ENCODE results near the gene SAMD1.

The SAMD1 gene

DNA sequence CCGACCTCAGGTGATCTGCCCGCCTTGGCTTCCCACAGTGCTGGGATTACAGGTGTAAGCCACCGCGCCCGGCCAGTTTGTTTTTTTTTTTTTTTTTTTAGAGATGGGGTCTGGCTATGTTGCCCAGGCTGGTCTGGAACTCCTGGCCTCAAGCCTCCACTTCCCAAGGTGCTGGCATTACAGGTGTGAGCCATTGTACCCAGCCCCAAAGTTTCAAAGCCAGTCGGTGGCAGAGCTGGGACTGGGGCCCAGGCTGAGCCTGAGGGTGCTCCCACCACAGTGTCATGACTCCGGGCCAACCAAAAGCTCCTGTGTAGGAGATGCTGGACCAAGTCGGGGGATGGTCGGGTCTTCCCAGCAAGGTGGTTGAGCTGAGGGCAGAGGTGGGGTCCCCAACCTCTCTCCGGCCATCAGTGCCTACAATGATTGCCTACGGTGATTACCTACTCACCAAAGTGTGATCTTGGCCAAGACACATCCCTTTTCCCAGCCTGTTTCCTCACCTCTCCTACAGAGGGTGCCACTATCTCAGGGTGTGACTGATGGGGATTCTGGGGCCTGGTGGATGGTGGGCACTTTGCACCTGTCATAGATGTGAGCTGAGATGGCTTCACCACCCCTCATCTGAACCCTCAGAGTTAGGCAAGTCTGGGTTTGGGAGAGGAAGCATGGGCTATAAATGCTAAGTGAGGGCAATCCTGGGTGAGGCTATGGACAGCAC is 5.9 kb upstream of the SAMD1 start:
- H3K4me3 ChIP-seq (ENCODE audit: low read depth, low read length): no peak overlapping the region
- TF ChIP-seq, protein P1, sequence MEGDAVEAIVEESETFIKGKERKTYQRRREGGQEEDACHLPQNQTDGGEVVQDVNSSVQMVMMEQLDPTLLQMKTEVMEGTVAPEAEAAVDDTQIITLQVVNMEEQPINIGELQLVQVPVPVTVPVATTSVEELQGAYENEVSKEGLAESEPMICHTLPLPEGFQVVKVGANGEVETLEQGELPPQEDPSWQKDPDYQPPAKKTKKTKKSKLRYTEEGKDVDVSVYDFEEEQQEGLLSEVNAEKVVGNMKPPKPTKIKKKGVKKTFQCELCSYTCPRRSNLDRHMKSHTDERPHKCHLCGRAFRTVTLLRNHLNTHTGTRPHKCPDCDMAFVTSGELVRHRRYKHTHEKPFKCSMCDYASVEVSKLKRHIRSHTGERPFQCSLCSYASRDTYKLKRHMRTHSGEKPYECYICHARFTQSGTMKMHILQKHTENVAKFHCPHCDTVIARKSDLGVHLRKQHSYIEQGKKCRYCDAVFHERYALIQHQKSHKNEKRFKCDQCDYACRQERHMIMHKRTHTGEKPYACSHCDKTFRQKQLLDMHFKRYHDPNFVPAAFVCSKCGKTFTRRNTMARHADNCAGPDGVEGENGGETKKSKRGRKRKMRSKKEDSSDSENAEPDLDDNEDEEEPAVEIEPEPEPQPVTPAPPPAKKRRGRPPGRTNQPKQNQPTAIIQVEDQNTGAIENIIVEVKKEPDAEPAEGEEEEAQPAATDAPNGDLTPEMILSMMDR (IDR thresholded peaks at IDR 0.05; ENCODE audit: low read depth, low read length): peak; percentile 30; the same call in 1 of the 2 replicates
- H3K27me3 ChIP-seq: no peaks in the 10 kb centered on the region
- H3K4me1 ChIP-seq: no peaks in the 10 kb centered on the region
- peaks cover 22% of the 10 kb centered on the region for H3K36me3 ChIP-seq
- H3K9me3 ChIP-seq: peaks cover 6% of the 10 kb centered on the region
- no peak for DNase-seq

DNA sequence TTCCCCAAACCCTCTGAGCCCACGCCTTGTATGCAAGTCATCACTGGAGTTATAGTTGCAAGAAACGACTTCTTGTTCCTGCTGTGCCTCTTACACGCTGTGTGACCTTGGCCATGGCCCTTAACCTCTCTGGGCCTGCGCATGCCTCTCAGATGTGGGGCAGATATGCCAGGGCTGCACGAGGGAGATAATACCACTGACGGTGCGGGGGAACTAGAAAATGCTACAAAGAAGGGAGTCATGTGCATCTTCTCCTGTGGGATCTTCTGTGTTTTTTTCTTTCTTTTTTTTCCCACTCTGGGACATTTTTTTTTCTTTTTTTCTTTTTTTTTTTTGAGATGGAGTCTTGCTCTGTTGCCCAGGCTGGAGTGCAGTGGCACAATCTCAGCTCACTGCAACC is 4.3 kb upstream of the SAMD1 start:
- TF ChIP-seq, protein P1 (IDR thresholded peaks at IDR 0.05; ENCODE audit: low read depth, low read length): no peak
- H3K9me3 ChIP-seq: peaks cover 6% of the 10 kb centered on the region

DNA sequence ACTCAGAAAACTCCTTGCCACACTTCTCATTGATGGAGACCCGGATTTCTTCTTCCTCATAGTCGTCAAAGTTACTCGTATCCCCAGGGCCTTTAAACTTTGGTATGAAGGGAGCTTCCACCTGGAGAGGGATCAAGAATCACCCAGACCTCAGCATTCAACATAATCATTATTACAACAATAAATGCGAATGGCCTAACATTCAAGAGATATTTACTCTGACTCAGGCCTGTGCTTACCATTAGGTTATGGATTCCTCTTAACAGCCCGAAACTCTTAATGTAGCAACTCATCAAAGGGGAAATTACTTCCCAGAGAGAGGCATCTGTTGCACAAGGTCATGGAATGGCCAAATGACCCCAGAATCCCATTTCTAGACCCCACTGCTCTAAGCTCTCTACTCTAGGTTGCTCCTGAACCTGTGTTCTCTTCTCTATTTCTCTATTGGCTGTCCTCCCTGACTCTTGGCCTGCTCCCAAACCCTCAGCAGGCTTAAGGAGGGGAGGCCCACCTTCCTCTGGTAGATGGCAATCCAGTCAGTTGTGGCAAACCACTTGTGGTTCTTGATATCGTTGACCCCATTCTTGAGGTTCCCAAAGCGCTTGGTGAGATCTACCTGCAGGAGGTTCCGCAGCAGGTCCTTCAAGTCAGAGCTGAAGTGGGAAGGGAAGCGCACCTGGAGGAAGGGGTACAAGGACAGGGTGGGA is 2.7 kb upstream of the SAMD1 start:
- H3K4me3 ChIP-seq (ENCODE audit: low read depth, low read length): no peak overlapping the region
- H3K4me1 ChIP-seq: no peaks in the 10 kb centered on the region
- no peaks in the 10 kb centered on the region for H3K27me3 ChIP-seq
- peaks cover 19% of the 10 kb centered on the region for H3K36me3 ChIP-seq
- peaks cover 6% of the 10 kb centered on the region for H3K9me3 ChIP-seq
- no peak for DNase-seq
- TF ChIP-seq, protein P1 (IDR thresholded peaks at IDR 0.05; ENCODE audit: low read depth, low read length): no peak

More for the DNA sequence above, 4.3 kb upstream of the SAMD1 start:
- no peaks in the 10 kb centered on the region for H3K27me3 ChIP-seq
- no peak overlapping the region for H3K4me3 ChIP-seq (ENCODE audit: low read depth, low read length)
- H3K36me3 ChIP-seq: 0 out of 2 replicates have a peak, but pooled peaks cover 12% of the 10 kb centered on the region
- no peak for DNase-seq
- H3K4me1 ChIP-seq: no peaks in the 10 kb centered on the region

GRCh38 chr19:14091813-14092462 is 1.4 kb upstream of the SAMD1 start:
- Histone ChIP-seq H3K27me3 (no peaks in the 10 kb centered on the region), H3K4me1 (no peaks in the 10 kb centered on the region), H3K36me3 (peaks cover 15% of the 10 kb centered on the region), H3K4me3 (ENCODE audit: low read depth, low read length) (peak overlapping the region; percentile 69), H3K9me3 (peaks cover 6% of the 10 kb centered on the region)
- TF ChIP-seq, protein P1 (IDR thresholded peaks at IDR 0.05; ENCODE audit: low read depth, low read length): no peak
- DNase-seq: no peak

GRCh38 chr19:14091081-14091812 is 696 bp upstream of the SAMD1 start:
- Histone ChIP-seq H3K4me3 (ENCODE audit: low read depth, low read length) (peak overlapping the region; percentile 69), H3K9me3 (peaks cover 6% of the 10 kb centered on the region), H3K36me3 (peaks cover 11% of the 10 kb centered on the region), H3K27me3 (no peaks in the 10 kb centered on the region), H3K4me1 (no peaks in the 10 kb centered on the region)
- TF ChIP-seq, protein P1 (IDR thresholded peaks at IDR 0.05; ENCODE audit: low read depth, low read length): peak; percentile 31
- DNase-seq: peak; percentile 63

Measured in BE2C (cell line).